NOMO-1 (cell line): ENCODE data around the gene SLC34A1.

Experiments
- DNase-seq, 2 experiments: peaks; one replicate each; lab custom pipeline; 2025; ENCODE audit not compliant: unreplicated experiment in 2 of 2; lab: John Stamatoyannopoulos, UW

Gene SLC34A1

DNA sequence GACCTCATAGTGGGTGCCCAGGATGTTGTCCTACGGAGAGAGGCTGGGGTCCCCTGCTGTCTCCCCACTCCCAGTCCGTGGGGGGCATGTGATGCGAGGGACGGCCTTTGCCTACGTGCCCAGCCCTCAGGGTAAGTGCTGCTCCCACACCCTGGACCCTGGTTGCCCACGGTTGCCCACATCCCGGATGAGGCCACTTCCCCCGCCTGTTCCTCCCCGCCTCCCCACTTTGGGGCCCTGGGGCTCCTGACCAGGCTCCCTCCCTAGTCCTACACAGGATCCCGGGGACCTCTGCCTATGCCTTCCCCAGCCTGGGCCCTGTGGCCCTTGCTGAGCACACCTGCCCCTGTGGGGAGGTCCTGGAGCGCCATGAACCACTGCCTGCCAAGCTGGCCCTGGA is 1.5 kb downstream of the SLC34A1 start:
- no peak for DNase-seq

GRCh38 chr5:177386542-177386941 is 2.3 kb downstream of the SLC34A1 start:
- no peak for DNase-seq

- no peak for DNase-seq
Observed at GRCh38 chr5:177387405-177387804, 3.2 kb downstream of the SLC34A1 start.

GRCh38 chr5:177388521-177389052 is 4.4 kb downstream of the SLC34A1 start:
- DNase-seq: no peak

GRCh38 chr5:177389241-177390169 is 5.3 kb downstream of the SLC34A1 start:
- DNase-seq: peak; percentile 72 to 82

DNA sequence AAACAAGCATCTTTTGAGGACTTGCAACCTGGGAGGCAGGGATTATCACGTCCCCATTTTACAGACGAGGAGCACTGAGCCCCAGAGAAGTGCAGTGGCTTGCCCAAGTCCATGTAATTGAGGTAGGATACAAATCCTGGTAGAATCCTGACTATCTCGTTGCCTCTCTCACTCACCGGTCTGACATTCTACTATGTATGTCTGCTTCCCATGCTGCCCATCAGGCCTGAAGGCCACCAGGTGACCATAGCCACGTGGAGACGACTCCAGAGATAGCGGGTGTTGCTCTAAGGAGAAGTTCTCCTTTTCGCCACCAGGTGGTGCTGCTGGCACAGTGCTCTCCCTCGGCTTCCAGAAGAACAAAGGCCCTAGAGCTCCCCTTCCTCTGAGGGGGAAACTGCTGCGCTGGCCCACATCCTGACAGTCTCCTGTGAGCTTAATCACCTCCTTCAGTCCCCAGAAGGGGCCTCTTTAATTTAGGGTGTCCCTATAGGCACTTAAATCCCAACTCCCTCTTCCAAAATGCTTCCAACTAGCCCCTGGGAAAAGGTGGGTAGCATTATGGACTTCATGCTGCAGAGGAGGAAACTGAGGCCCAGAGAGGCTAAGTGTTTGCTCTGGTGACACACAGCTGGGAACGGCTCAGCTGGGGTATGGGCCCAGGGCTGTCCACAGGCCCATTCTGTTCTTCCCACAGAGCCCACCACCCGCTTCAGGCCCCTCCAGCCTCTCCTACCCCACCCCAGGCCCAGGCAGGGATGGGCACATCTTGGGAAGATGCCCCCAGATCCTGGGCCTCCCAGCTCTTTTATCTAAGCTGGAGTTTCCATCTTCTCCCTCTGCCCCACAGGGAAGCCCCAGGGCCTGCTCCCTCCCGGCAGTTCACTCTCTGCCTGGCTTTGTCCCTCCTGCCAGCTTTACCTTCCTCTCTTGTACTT is 6.4 kb downstream of the SLC34A1 start:
- DNase-seq: peak; percentile 58 to 82

DNA sequence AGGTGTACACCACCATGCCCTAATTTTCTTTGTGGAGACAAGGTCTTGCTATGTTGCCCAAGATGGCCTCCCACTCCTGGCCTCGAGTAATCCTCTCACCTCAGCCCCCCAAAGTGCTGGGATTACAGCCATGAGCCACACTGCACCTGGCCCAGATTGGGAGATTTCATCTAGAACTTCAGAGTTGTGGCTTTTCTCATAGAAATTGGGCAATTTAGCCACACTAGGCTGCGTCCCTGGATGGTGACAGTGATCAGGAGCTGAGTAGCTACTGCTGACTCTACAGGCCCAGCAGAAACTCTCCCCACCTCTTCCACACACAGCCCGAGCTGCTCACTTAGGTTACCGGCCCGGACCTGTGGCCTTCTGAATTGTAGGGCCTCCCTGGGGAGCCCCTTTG is 8.5 kb downstream of the SLC34A1 start:
- no peak for DNase-seq

GRCh38 chr5:177393206-177393765 is 9.1 kb downstream of the SLC34A1 start:
- DNase-seq: peak in 1 of 2 experiments; percentile 21

DNA sequence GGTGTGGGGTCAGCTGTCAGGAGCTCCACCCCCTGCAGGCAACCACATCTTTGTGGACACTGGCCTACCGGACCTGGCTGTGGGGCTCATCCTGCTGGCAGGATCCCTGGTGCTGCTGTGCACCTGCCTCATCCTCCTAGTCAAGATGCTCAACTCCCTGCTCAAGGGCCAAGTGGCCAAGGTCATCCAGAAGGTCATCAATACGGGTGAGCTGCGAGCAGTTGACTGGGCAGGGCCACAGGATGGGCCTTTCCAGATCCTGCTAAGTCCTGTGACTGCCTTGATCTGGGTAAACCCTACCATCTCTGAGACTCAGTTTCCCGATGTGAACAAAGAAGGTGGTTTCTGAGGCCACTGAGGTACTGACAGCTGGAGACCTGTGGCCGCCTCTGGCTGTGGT is 9.8 kb downstream of the SLC34A1 start:
- no peak for DNase-seq

DNA sequence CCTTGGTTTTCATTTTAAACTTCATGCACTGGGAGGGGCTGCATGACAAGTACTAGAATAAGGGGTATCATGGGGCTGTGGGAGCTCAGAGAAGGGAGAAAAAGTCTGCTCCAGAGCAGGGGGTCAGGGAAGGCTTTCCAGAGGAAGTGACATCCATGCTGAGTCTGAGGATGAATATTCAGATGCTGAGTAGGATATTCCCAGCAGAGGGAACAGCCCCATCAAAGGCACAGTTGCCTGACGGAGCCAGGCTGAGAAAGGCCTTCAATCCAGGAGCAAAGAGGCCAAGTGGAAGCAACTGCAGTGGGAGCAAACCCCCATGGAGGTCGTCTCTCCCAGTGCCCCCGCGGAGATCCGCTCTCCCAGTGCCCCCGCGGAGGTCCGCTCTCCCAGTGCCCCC is 11.8 kb downstream of the SLC34A1 start:
- DNase-seq: no peak

DNA sequence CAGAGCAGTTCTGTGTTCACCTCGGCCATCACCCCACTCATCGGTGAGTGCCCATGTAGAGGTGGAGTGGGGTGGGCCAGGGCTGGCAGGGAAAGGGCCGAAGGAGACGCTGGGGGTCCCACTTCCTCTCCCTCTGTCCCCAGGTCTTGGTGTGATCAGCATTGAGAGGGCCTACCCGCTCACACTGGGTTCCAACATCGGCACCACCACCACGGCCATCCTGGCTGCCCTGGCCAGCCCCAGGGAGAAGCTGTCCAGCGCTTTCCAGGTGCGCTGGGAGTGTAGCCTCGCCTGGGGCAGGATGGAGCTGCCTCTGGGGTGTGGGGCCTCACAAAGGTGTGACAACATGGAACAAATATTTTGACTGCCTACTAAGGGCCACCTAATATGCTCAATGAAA is 12.6 kb downstream of the SLC34A1 start:
- no peak for DNase-seq

DNA sequence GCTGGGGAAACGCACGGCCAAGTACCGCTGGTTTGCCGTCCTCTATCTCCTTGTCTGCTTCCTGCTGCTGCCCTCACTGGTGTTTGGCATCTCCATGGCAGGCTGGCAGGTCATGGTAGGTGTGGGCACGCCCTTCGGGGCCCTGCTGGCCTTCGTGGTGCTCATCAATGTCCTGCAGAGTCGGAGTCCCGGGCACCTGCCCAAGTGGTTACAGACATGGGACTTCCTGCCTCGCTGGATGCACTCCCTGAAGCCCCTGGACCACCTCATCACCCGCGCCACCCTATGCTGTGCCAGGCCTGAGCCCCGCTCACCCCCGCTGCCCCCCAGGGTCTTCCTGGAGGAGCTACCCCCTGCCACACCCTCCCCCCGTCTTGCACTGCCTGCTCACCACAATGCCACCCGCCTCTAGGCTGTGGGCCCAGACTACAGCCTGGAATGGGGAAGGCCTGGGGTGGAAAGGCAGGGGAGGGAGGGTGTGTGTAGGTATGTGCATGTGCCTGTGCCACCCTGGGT is 13.7 kb downstream of the SLC34A1 start:
- DNase-seq: no peak

- no peak for DNase-seq
Observed at GRCh38 chr5:177399997-177400868, 16.0 kb downstream of the SLC34A1 start, which contains the start of gene PFN3. Gene PFN3 (minus strand): TSS chr5:177400661. CDS start chr5:177400576, 85 bp downstream.

DNA sequence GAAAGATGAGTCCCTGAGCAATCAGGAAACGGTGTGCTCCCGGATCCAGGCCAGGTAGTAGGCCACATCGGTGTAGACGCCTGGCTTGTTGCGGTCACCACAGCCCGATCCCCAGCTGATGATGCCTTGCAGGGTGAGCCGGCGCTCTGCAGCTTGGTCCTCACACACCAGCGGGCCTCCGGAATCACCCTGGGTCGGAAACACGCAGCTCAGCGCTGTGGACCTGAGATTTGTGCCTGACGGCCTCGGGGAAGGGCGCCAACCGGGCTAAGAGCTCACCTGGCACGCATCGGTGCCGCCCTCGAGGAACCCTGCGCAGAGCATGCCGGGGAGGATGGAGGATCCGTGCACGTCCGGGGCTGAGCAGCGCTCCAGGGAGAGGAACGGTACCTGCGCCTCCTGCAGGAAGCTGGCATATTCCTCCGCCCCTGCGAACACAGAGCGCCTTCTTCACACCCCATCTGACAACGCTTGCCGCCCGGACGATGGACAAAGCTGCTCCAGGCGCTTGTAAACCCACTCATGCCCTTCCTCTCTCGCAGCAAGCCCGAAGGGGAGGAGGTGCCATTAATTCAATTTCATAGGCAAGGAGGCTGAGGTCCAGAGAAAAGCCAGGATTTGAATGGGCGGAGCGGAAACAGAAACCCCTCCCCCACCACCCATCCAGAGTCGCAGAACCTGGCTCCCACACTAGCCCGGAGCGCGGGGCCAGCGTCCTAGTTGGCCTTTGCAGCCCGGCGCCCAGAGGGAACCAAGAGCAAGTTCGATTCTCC is 18.2 kb downstream of the SLC34A1 start:
- no peak for DNase-seq

- no peak for DNase-seq
Observed at GRCh38 chr5:177403102-177403791, 19.0 kb downstream of the SLC34A1 start.

DNA sequence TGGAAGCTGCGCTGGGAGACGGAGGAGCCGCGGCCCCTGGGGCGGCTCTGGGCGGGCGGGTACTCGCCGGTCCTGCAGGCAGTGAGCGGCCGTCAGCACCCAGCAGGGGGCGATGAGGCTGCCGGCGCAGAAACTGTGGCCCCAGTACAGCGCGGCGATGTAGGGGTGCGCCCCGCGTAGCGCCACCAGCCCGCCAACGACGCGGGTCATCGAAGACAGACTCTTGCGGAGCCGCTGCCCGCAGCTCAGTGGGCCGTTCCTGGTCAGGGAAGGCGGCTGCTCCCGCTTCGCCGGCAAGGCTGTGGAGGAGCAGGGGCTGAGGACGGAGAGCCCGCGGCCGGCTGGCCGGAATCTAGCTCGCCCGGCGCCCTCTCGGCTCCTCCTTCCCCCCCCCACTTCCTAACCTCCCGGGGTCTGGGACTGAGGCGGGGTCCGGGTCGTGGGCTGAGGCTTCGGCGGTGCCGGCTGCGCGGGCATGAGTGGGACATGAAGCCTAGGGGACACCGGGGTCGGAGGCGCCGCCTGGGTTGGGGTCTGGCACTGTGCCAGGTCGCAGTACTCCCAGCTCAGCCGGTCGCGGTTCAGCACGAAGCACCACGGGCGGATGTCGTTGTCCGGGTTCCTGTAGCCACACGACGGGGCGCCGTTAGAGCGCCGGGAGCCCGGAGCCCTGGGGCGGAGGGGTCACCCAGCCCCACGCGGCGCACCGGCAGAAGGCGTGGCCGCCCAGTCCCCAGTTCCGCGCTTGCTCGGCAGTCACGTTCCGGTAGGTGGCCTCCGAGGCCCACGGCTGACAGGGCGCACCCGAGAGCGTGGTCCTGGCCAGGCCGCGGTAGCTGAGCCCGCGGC is 19.8 kb downstream of the SLC34A1 start:
- peak; percentile 86 to 93 for DNase-seq

DNA sequence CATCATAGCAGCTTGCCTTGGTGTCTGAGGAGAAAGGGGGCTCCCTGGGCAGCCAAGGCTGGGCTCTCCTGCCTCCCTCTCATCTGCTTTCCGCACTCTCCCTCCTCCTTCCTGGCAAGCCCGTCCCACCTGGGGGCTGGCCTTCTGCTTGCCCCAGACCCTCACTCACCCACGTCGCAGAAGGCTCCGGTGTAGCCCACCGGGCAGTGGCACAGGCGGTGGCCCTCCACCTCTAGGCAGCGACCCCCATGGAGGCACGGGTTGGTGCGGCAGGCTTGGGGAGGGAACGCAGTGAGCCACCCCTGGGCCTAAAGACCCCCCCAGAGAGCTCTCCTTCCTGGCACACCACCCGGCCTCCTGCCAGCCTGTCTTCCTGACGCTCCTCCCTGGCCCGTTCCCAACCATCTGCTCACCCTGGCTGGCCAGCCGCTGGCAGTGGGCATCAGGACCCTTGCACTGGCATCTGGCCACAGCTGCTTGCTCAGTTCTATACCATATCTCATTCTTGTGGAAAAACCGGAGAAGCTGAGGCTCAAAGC is 20.5 kb downstream of the SLC34A1 start:
- DNase-seq: no peak
